Activated T-helper 17 cell treated with anti-CD3 and anti-CD28 coated beads, Interleukin-2, amount 50 U/mL, for 72 hours (primary cell): ENCODE data around the gene PDGFC. TPM values are rescaled to one million over a fixed set of nuclear protein-coding genes. Genes with fewer than 3 reads are reported as not detected.

ENCODE experiments used
- ATAC-seq: fragments of 150-1000 bp; cut with Tn5 transposase; replicated peaks from 2 replicates; pipeline ENCODE4 v1.10.0; 2021; ENCODE audit warnings: mild to moderate bottlenecking, moderate library complexity
- H3K27ac Mint-ChIP-seq: one replicate; pipeline ENCODE4 v1.8.0; 2022; ENCODE audit warnings: mixed read lengths
- H3K27me3 Mint-ChIP-seq: one replicate; pipeline ENCODE4 v1.8.0; 2022; ENCODE audit warnings: mixed read lengths
- H3K36me3 Mint-ChIP-seq: one replicate; pipeline ENCODE4 v1.8.0; 2022; ENCODE audit warnings: low read depth, mild to moderate bottlenecking, mixed read lengths
- H3K4me1 Mint-ChIP-seq: one replicate; pipeline ENCODE4 v1.8.0; 2022; ENCODE audit warnings: mixed read lengths
- H3K4me3 Mint-ChIP-seq: one replicate; pipeline ENCODE4 v1.8.0; 2022; ENCODE audit warnings: mild to moderate bottlenecking, mixed read lengths
- H3K9me3 Mint-ChIP-seq: one replicate; pipeline ENCODE4 v1.8.0; 2022; ENCODE audit warnings: mixed read lengths
- total RNA-seq, 2 donors: library from RNA; stranded (reverse); gene quantifications; one replicate each; pipeline ENCODE4 v1.2.3, GENCODE V29; 2022

PDGFC gene
- total RNA-seq, 2 donors from 2014 or later = not detected

GRCh38 chr4:156773648-156774357 is 197.8 kb downstream of the PDGFC start:
- H3K4me3 Mint-ChIP-seq = no peak overlapping the region
- no peaks in the 10 kb centered on the region for H3K36me3 Mint-ChIP-seq
- no peak overlapping the region for H3K27ac Mint-ChIP-seq
- ATAC-seq = no peak
- no peaks in the 10 kb centered on the region for H3K4me1 Mint-ChIP-seq
- H3K27me3 Mint-ChIP-seq = no peaks in the 10 kb centered on the region
- peaks cover 4% of the 10 kb centered on the region for H3K9me3 Mint-ChIP-seq

GRCh38 chr4:156771171-156771837 is 200.3 kb downstream of the PDGFC start:
- H3K4me1 Mint-ChIP-seq = no peaks in the 10 kb centered on the region
- peaks cover 4% of the 10 kb centered on the region for H3K9me3 Mint-ChIP-seq
- no peak overlapping the region for H3K4me3 Mint-ChIP-seq
- no peak for ATAC-seq
- no peaks in the 10 kb centered on the region for H3K36me3 Mint-ChIP-seq
- H3K27ac Mint-ChIP-seq = no peak overlapping the region
- no peaks in the 10 kb centered on the region for H3K27me3 Mint-ChIP-seq

GRCh38 chr4:156770140-156770539 is 201.5 kb downstream of the PDGFC start:
- no peaks in the 10 kb centered on the region for H3K4me1 Mint-ChIP-seq
- no peak overlapping the region for H3K4me3 Mint-ChIP-seq
- no peaks in the 10 kb centered on the region for H3K27me3 Mint-ChIP-seq
- H3K9me3 Mint-ChIP-seq = peaks cover 4% of the 10 kb centered on the region
- no peak for ATAC-seq
- no peak overlapping the region for H3K27ac Mint-ChIP-seq
- no peaks in the 10 kb centered on the region for H3K36me3 Mint-ChIP-seq

- Mint-ChIP-seq H3K36me3 (no peaks in the 10 kb centered on the region), H3K27ac (no peak overlapping the region), H3K9me3 (no peaks in the 10 kb centered on the region), H3K27me3 (no peaks in the 10 kb centered on the region), H3K4me3 (no peak overlapping the region), H3K4me1 (no peaks in the 10 kb centered on the region)
- no peak for ATAC-seq
These were observed 203.6 kb downstream of the PDGFC start for GRCh38 chr4:156767911-156768415.

- Mint-ChIP-seq H3K4me3 (no peak overlapping the region), H3K27me3 (no peaks in the 10 kb centered on the region), H3K9me3 (no peaks in the 10 kb centered on the region), H3K4me1 (no peaks in the 10 kb centered on the region), H3K27ac (no peak overlapping the region), H3K36me3 (no peaks in the 10 kb centered on the region)
- no peak for ATAC-seq
These were observed 204.8 kb downstream of the PDGFC start for GRCh38 chr4:156766846-156767245.

- no peak for ATAC-seq
- H3K4me1 Mint-ChIP-seq = no peaks in the 10 kb centered on the region
- no peak overlapping the region for H3K4me3 Mint-ChIP-seq
- H3K27me3 Mint-ChIP-seq = no peaks in the 10 kb centered on the region
- no peaks in the 10 kb centered on the region for H3K36me3 Mint-ChIP-seq
- no peaks in the 10 kb centered on the region for H3K9me3 Mint-ChIP-seq
- H3K27ac Mint-ChIP-seq = no peak overlapping the region
These were observed 206.3 kb downstream of the PDGFC start for GRCh38 chr4:156765277-156765676.

- ATAC-seq = no peak
These were observed 206.8 kb downstream of the PDGFC start for GRCh38 chr4:156764846-156765245.

GRCh38 chr4:156764145-156764544 is 207.5 kb downstream of the PDGFC start:
- H3K36me3 Mint-ChIP-seq = no peaks in the 10 kb centered on the region
- H3K27ac Mint-ChIP-seq = no peak overlapping the region
- no peak overlapping the region for H3K4me3 Mint-ChIP-seq
- no peaks in the 10 kb centered on the region for H3K27me3 Mint-ChIP-seq
- no peak for ATAC-seq
- no peaks in the 10 kb centered on the region for H3K9me3 Mint-ChIP-seq
- no peaks in the 10 kb centered on the region for H3K4me1 Mint-ChIP-seq

More at GRCh38 chr4:156764846-156765245, 206.8 kb downstream of the PDGFC start:
- no peaks in the 10 kb centered on the region for H3K36me3 Mint-ChIP-seq
- no peak overlapping the region for H3K4me3 Mint-ChIP-seq
- no peaks in the 10 kb centered on the region for H3K27me3 Mint-ChIP-seq
- no peaks in the 10 kb centered on the region for H3K9me3 Mint-ChIP-seq
- no peaks in the 10 kb centered on the region for H3K4me1 Mint-ChIP-seq
- H3K27ac Mint-ChIP-seq = no peak overlapping the region

GRCh38 chr4:156763511-156763910 is 208.1 kb downstream of the PDGFC start:
- Mint-ChIP-seq H3K36me3 (no peaks in the 10 kb centered on the region), H3K4me1 (no peaks in the 10 kb centered on the region), H3K4me3 (no peak overlapping the region), H3K27me3 (no peaks in the 10 kb centered on the region), H3K27ac (no peak overlapping the region), H3K9me3 (no peaks in the 10 kb centered on the region)
- ATAC-seq = no peak

GRCh38 chr4:156762851-156763250 is 208.7 kb downstream of the PDGFC start:
- no peak overlapping the region for H3K4me3 Mint-ChIP-seq
- ATAC-seq = no peak
- H3K36me3 Mint-ChIP-seq = no peaks in the 10 kb centered on the region
- no peaks in the 10 kb centered on the region for H3K4me1 Mint-ChIP-seq
- no peak overlapping the region for H3K27ac Mint-ChIP-seq
- H3K9me3 Mint-ChIP-seq = peaks cover 6% of the 10 kb centered on the region
- H3K27me3 Mint-ChIP-seq = no peaks in the 10 kb centered on the region

GRCh38 chr4:156756118-156756517 is 215.5 kb downstream of the PDGFC start:
- no peak for ATAC-seq
- Mint-ChIP-seq H3K36me3 (no peaks in the 10 kb centered on the region), H3K9me3 (peaks cover 14% of the 10 kb centered on the region)

GRCh38 chr4:156754832-156755570 is 216.6 kb downstream of the PDGFC start:
- Mint-ChIP-seq H3K4me3 (no peak overlapping the region), H3K9me3 (peaks cover 14% of the 10 kb centered on the region), H3K36me3 (no peaks in the 10 kb centered on the region), H3K27me3 (no peaks in the 10 kb centered on the region), H3K4me1 (no peaks in the 10 kb centered on the region), H3K27ac (no peak overlapping the region)
- ATAC-seq = no peak

More at GRCh38 chr4:156756118-156756517, 215.5 kb downstream of the PDGFC start:
- H3K27me3 Mint-ChIP-seq = no peaks in the 10 kb centered on the region
- H3K27ac Mint-ChIP-seq = no peak overlapping the region
- H3K4me1 Mint-ChIP-seq = no peaks in the 10 kb centered on the region
- H3K4me3 Mint-ChIP-seq = no peak overlapping the region

- H3K36me3 Mint-ChIP-seq = no peaks in the 10 kb centered on the region
- no peak for ATAC-seq
- H3K4me1 Mint-ChIP-seq = no peaks in the 10 kb centered on the region
- H3K27me3 Mint-ChIP-seq = no peaks in the 10 kb centered on the region
- H3K4me3 Mint-ChIP-seq = no peak overlapping the region
- peaks cover 12% of the 10 kb centered on the region for H3K9me3 Mint-ChIP-seq
- no peak overlapping the region for H3K27ac Mint-ChIP-seq
These were observed 220.1 kb downstream of the PDGFC start for GRCh38 chr4:156751486-156751885.

- ATAC-seq = no peak
- H3K4me1 Mint-ChIP-seq = no peaks in the 10 kb centered on the region
- H3K36me3 Mint-ChIP-seq = no peaks in the 10 kb centered on the region
- no peak overlapping the region for H3K4me3 Mint-ChIP-seq
- H3K9me3 Mint-ChIP-seq = peaks cover 5% of the 10 kb centered on the region
- no peak overlapping the region for H3K27ac Mint-ChIP-seq
- no peaks in the 10 kb centered on the region for H3K27me3 Mint-ChIP-seq
These were observed 221.9 kb downstream of the PDGFC start for GRCh38 chr4:156749426-156750403.
